ENCODE data around the gene APLP1. TPM values are rescaled to one million over a fixed set of nuclear protein-coding genes. Genes with fewer than 3 reads are reported as not detected.

APLP1 gene
- total and polyA plus RNA-seq, 2 donors (not counting 3 experiments of a cell fraction or from before 2014, with no cell fraction given) = 6.2 to 13.0 TPM

GRCh38 chr19:35905178-35905727, 36.9 kb downstream of the APLP1 start:
- BruUV-seq (replicated peaks) = no TSS peak
- H3K79me2 ChIP-seq (ENCODE audit: control insufficient read depth, insufficient read depth, low read length) = no peaks in the 10 kb centered on the region
- dilution Hi-C loops (cut with MboI; ENCODE audit: extremely low pct_ligation_motif_present, low sequenced_read_pairs) = no loop called here
- no peaks in the 10 kb centered on the region for H4K20me1 ChIP-seq (replicated peaks; ENCODE audit: control insufficient read depth, extremely low read depth, insufficient read depth, low read length)
- H2AFZ ChIP-seq (ENCODE audit: low read depth, low read length) = no peak overlapping the region
- TF ChIP-seq GATA2 (IDR thresholded peaks at IDR 0.05; ENCODE audit: insufficient read depth, insufficient read length, low read depth, low read length) (no peak), EZH2 (IDR thresholded peaks at IDR 0.05; ENCODE audit: borderline replicate concordance, low read depth, low read length, severe bottlenecking) (no peak), POLR2AphosphoS5 (IDR thresholded peaks at IDR 0.05; ENCODE audit: insufficient read depth, low read depth, low read length) (no peak), JUN (IDR thresholded peaks at IDR 0.05; ENCODE audit: borderline replicate concordance, insufficient read depth, insufficient read length, low read depth) (no peak), CTCF (IDR thresholded peaks at IDR 0.05; ENCODE audit: extremely low read depth in 1 of 2, insufficient read depth in 1 of 2, low read depth in 1 of 2, low read length in 2 of 2) (no peak), MYC (IDR thresholded peaks at IDR 0.05; ENCODE audit: low read depth, low read length) (no peak), FOS (IDR thresholded peaks at IDR 0.05; ENCODE audit: borderline replicate concordance, insufficient read depth, low read length) (no peak), MAX (IDR thresholded peaks at IDR 0.05; ENCODE audit: insufficient read depth, insufficient read length) (no peak), POLR2A (IDR thresholded peaks at IDR 0.05; ENCODE audit: low read depth, low read length) (no peak)
- no peaks in the 10 kb centered on the region for H3K9me1 ChIP-seq (replicated peaks; ENCODE audit: control insufficient read depth, extremely low read depth, insufficient read depth, low read length)
- FAIRE-seq = no peak
- H3K36me3 ChIP-seq (ENCODE audit: control insufficient read depth in 2 of 2, extremely low read depth in 1 of 2, insufficient read depth in 2 of 2, low read length in 2 of 2) = no peaks in the 10 kb centered on the region
- no peak overlapping the region for H3K27ac ChIP-seq (ENCODE audit: insufficient read depth, low read depth, low read length)
- peaks cover 4% of the 10 kb centered on the region for H3K4me1 ChIP-seq (ENCODE audit: control insufficient read depth, extremely low read depth, insufficient read depth, low read length)
- no peak overlapping the region for H3K4me3 ChIP-seq (replicated peaks in 1 of 3; ENCODE audit: insufficient read depth in 1 of 3, low read depth in 1 of 3, low read length in 3 of 3)
- no peak overlapping the region for H3K9ac ChIP-seq (replicated peaks; ENCODE audit: extremely low read depth, insufficient read depth, low read length)
- intact Hi-C loops (cut with micrococcal nuclease) = no loop called here
- no peak overlapping the region for H3K4me2 ChIP-seq (ENCODE audit: insufficient read depth, low read length)
- ChIA-PET CTCF (no interaction called here), POLR2A (no interaction called here)
- no peaks in the 10 kb centered on the region for H3K9me3 ChIP-seq (replicated peaks; ENCODE audit: control insufficient read depth, insufficient read depth, low read length)
- H3K27me3 ChIP-seq (ENCODE audit: control insufficient read depth in 2 of 2, insufficient read depth in 2 of 2, low read length in 2 of 2) = peaks cover 0 to 6% of the 10 kb centered on the region in 2 experiments
- no peak for DNase-seq (ENCODE audit: low read depth, low spot score)
